A673 (cell line): ENCODE data around the gene PARD6A.

Source experiments
- EZH2 ChIP-seq: fragments of 200-600 bp; sonication (generic); IDR thresholded peaks from 2 replicates; pipeline ENCODE4 v1.6.1; 2017; ENCODE audit warnings: borderline replicate concordance, low read depth, mild to moderate bottlenecking, mixed read lengths, antibody characterized with exemption, low read length; ENCODE audit not compliant: poor library complexity, severe bottlenecking
- TF ChIP-seq, protein P1 (sequence below): fragments of 300-800, 200-600 bp; sonication (generic); conservative IDR thresholded peaks from 2 replicates; pipeline ENCODE4 v1.5.1; 2017; ENCODE audit warnings: low read depth, mild to moderate bottlenecking, antibody characterized with exemption, low read length, moderate library complexity, mixed read lengths

DNA sequence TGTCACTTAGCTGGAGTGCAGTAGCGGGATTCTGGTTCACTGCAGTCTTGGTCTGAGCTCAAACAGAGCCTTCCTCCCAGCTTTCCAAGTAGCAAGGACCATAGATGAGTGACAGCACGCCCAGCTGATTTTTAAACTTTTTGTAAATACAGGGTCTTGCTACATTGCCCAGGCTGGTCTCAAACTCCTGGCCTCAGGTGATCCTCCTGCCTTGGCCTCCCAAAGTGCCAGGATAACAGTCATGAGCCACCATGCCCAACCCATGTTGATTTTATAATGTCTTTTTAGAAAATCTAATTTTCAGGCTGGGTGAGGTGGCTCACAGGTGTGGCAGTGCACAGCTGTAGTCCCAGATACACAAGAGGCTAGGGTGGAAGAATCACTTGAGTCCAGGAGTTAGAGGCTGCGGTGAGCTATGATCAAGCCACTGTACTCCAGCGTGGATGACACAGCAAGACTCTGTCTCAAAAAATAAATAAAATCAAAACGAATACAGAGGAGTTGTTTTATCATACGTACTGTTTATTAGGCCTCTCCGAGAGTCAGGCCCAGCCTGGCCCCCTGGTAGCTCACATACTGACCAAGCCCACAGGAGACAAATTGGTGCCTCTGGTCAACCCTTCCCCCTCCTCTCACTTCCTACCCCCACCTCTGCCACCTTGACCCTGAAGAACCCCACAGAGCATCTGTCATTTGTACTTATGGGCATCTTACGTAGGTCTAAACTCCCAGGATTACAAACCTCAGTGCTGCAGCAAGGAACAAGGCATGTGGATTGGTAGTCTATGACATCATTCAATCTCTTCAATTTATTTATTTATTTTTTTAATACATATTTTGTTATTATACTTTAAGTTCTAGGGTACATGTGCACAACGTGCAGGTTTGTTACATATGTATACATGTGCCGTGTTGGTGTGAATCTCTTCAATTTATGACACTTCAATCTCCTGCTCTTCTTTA is 19.5 kb downstream of the PARD6A start:
- TF ChIP-seq, protein P1, sequence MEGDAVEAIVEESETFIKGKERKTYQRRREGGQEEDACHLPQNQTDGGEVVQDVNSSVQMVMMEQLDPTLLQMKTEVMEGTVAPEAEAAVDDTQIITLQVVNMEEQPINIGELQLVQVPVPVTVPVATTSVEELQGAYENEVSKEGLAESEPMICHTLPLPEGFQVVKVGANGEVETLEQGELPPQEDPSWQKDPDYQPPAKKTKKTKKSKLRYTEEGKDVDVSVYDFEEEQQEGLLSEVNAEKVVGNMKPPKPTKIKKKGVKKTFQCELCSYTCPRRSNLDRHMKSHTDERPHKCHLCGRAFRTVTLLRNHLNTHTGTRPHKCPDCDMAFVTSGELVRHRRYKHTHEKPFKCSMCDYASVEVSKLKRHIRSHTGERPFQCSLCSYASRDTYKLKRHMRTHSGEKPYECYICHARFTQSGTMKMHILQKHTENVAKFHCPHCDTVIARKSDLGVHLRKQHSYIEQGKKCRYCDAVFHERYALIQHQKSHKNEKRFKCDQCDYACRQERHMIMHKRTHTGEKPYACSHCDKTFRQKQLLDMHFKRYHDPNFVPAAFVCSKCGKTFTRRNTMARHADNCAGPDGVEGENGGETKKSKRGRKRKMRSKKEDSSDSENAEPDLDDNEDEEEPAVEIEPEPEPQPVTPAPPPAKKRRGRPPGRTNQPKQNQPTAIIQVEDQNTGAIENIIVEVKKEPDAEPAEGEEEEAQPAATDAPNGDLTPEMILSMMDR: no peak
- no peak for TF ChIP-seq EZH2
